Pulmonary artery endothelial cell (primary cell): ENCODE measurements around the gene HOXD11. TPM values are rescaled to one million over a fixed set of nuclear protein-coding genes. Genes with fewer than 3 reads are reported as not detected.

ENCODE experiments used
- total RNA-seq: library from RNA; depleted of rRNA; stranded (reverse); fragments of >200 nt; gene quantifications from 2 replicates; pipeline ENCODE4 v1.2.3, GENCODE V29; 2014

Gene HOXD11
- total RNA-seq, 1 donor from 2014 or later: not detected

Other genes with a start within 250 kb of the HOXD11 start
- 5.7 and 12.4 TPM in 2 replicates for gene LNPK, start 105.0 kb upstream of the HOXD11 start, total RNA-seq
- not detected in 2 replicates for gene EVX2, start 23.3 kb upstream of the HOXD11 start, total RNA-seq
- gene HOXD13, start 14.6 kb upstream of the HOXD11 start, total RNA-seq: not detected in 2 replicates
- gene HOXD12, start 7.5 kb upstream of the HOXD11 start, total RNA-seq: not detected in 2 replicates
- not detected in 2 replicates for gene HOXD10, start 9.5 kb downstream of the HOXD11 start, total RNA-seq
- gene HOXD9, start 15.4 kb downstream of the HOXD11 start, total RNA-seq: not detected in 2 replicates
- not detected in 2 replicates for gene HOXD8, start 22.4 kb downstream of the HOXD11 start, total RNA-seq
- not detected in 2 replicates for gene HOXD4, start 44.3 kb downstream of the HOXD11 start, total RNA-seq
- not detected in 2 replicates for gene HOXD3, start 50.0 kb downstream of the HOXD11 start, total RNA-seq
- 0.07 TPM in 1 of 2 replicates, not detected in the other for gene HOXD1, start 81.4 kb downstream of the HOXD11 start, total RNA-seq
- gene MTX2, start 162.2 kb downstream of the HOXD11 start, total RNA-seq: 25.6 and 34.5 TPM in 2 replicates